NCI-H1092 treated with DMSO at 0.1 percent for 48 hours (cell line): ENCODE measurements around the gene MYOG.

Experiments used
- DNase-seq: peaks from one replicate; lab custom pipeline; 2025; lab: John Stamatoyannopoulos, UW

Gene MYOG

GRCh38 chr1:203117611-203118575 is 32.1 kb upstream of the MYOG start:
- DNase-seq = peak; percentile 83

- DNase-seq = peak; percentile 46
Measured at GRCh38 chr1:203116091-203116820, 30.4 kb upstream of the MYOG start.

GRCh38 chr1:203114202-203114601 is 28.4 kb upstream of the MYOG start:
- no peak for DNase-seq

- no peak for DNase-seq
Measured at GRCh38 chr1:203113308-203113707, 27.5 kb upstream of the MYOG start.

- no peak for DNase-seq
Measured at GRCh38 chr1:203112475-203112874, 26.7 kb upstream of the MYOG start.

- DNase-seq = no peak
Measured at GRCh38 chr1:203104789-203105390, 19.1 kb upstream of the MYOG start.

GRCh38 chr1:203103829-203104495 is 18.1 kb upstream of the MYOG start:
- DNase-seq = no peak

- DNase-seq = no peak
Measured at GRCh38 chr1:203103216-203103615, 17.4 kb upstream of the MYOG start.

GRCh38 chr1:203101813-203102634 is 16.2 kb upstream of the MYOG start:
- no peak for DNase-seq

- DNase-seq = no peak
Measured at GRCh38 chr1:203100516-203100869, 14.7 kb upstream of the MYOG start.

GRCh38 chr1:203099805-203100515 is 14.1 kb upstream of the MYOG start:
- DNase-seq = no peak

GRCh38 chr1:203098914-203099520 is 13.2 kb upstream of the MYOG start:
- no peak for DNase-seq

GRCh38 chr1:203098445-203098844 is 12.6 kb upstream of the MYOG start:
- no peak for DNase-seq

GRCh38 chr1:203097001-203097400 is 11.2 kb upstream of the MYOG start:
- no peak for DNase-seq

- DNase-seq = no peak
Measured at GRCh38 chr1:203096566-203096965, 10.8 kb upstream of the MYOG start.

GRCh38 chr1:203095061-203095690 is 9.4 kb upstream of the MYOG start:
- no peak for DNase-seq

GRCh38 chr1:203093754-203094410 is 8.1 kb upstream of the MYOG start:
- DNase-seq = no peak

GRCh38 chr1:203091761-203092330 is 6.0 kb upstream of the MYOG start:
- no peak for DNase-seq

GRCh38 chr1:203091199-203091477 is 5.3 kb upstream of the MYOG start:
- DNase-seq = no peak
